H1 (cell line): ENCODE data around the gene FRMD4A. TPM values are rescaled to one million over a fixed set of nuclear protein-coding genes. Genes with fewer than 3 reads are reported as not detected.

ENCODE experiments used
- CTCF ChIA-PET: fragments of 300-600 bp; sonication (Branson Sonifier 250); formaldehyde crosslinking; loops from one replicate; lab custom pipeline; 2021; ENCODE audit not compliant: partially characterized antibody; lab: Charles Lee
- POLR2A ChIA-PET: fragments of 300-600 bp; sonication (Branson Sonifier 250); formaldehyde crosslinking; loops from one replicate; lab custom pipeline; 2021; ENCODE audit warnings: inconsistent platforms; ENCODE audit not compliant: partially characterized antibody; lab: Charles Lee
- DNase-seq, 2 experiments: peaks; one replicate each; pipeline versions ENCODE4 v3.0.0 to v3.0.0-alpha.2; 2010 to 2022; ENCODE audit warnings: low spot score in 2 of 2, low read depth in 1 of 2, mixed read lengths in 1 of 2
- FAIRE-seq: peaks from 2 replicates; lab custom pipeline; 2011; peaks lifted over from hg19 to GRCh38; lab: Jason Lieb, UNC
- H2AFZ ChIP-seq: 2 replicates; pipeline ENCODE4 v1.8.1; 2012; ENCODE audit warnings: low read length, inconsistent platforms
- H2AK5ac ChIP-seq: 2 replicates; pipeline ENCODE4 v1.6.1; 2013; ENCODE audit warnings: low read depth, low read length
- H2BK120ac ChIP-seq: replicated peaks from 2 replicates; pipeline ENCODE3; 2013; ENCODE audit warnings: low read depth, low read length, inconsistent platforms
- H2BK12ac ChIP-seq: 2 replicates; pipeline ENCODE4 v1.6.1; 2013; ENCODE audit warnings: low read depth, low read length
- H2BK15ac ChIP-seq: 2 replicates; pipeline ENCODE4 v1.6.1; 2013; ENCODE audit warnings: low read length
- H2BK20ac ChIP-seq: 2 replicates; pipeline ENCODE4 v1.6.1; 2013; ENCODE audit warnings: low read length
- H2BK5ac ChIP-seq: 2 replicates; pipeline ENCODE4 v1.6.1; 2013; ENCODE audit warnings: low read depth, low read length
- H3K14ac ChIP-seq: 2 replicates; pipeline ENCODE4 v1.6.1; 2013; ENCODE audit warnings: inconsistent platforms; ENCODE audit not compliant: insufficient read length
- H3K18ac ChIP-seq: 2 replicates; pipeline ENCODE4 v1.6.1; 2013; ENCODE audit warnings: low read length; ENCODE audit errors: extremely low read depth
- H3K23ac ChIP-seq: 2 replicates; pipeline ENCODE4 v1.6.1; 2013; ENCODE audit warnings: inconsistent platforms; ENCODE audit not compliant: insufficient read length
- H3K23me2 ChIP-seq: 2 replicates; pipeline ENCODE4 v1.6.1; 2013; ENCODE audit warnings: low read depth, low read length
- H3K27ac ChIP-seq: 2 replicates; pipeline ENCODE4 v1.6.1; 2011; ENCODE audit warnings: low read depth, low read length, inconsistent platforms
- H3K27me3 ChIP-seq, 4 experiments: replicated peaks in 1 of 4; 1 replicate in 1 of 4; 2 replicates in 3 of 4; pipeline versions ENCODE4 v1.6.1 to v1.8.1; 2011 to 2013; ENCODE audit warnings: low read length in 3 of 4, mild to moderate bottlenecking in 3 of 4, inconsistent platforms in 2 of 4, mixed read lengths in 2 of 4, moderate library complexity in 1 of 4; ENCODE audit not compliant: control insufficient read depth in 3 of 4, insufficient read depth in 3 of 4; ENCODE audit errors: extremely low read depth in 1 of 4
- H3K36me3 ChIP-seq, 4 experiments: 2 replicates each; pipeline versions ENCODE4 v1.6.1 to v1.8.1; 2011 to 2013; ENCODE audit warnings: mild to moderate bottlenecking in 4 of 4, low read length in 3 of 4, moderate library complexity in 2 of 4, control low read depth in 1 of 4, inconsistent platforms in 1 of 4; ENCODE audit not compliant: insufficient read depth in 4 of 4, control insufficient read depth in 2 of 4
- H3K4ac ChIP-seq: replicated peaks from 2 replicates; pipeline ENCODE3; 2013; ENCODE audit warnings: low read length, low read depth, mixed read lengths, inconsistent platforms; ENCODE audit not compliant: insufficient read length
- H3K4me1 ChIP-seq, 4 experiments: replicated peaks in 1 of 4; 1 replicate in 1 of 4; 2 replicates in 3 of 4; pipeline versions ENCODE4 v1.6.1 to v1.8.1; 2011 to 2013; ENCODE audit warnings: low read length in 3 of 4, inconsistent platforms in 2 of 4, mixed read lengths in 1 of 4; ENCODE audit not compliant: insufficient read depth in 4 of 4, control insufficient read depth in 3 of 4
- H3K4me2 ChIP-seq, 2 experiments: 2 replicates each; pipeline versions ENCODE4 v1.6.1 to v1.8.1; 2011 to 2013; ENCODE audit warnings: low read depth in 2 of 2, low read length in 2 of 2, control low read depth in 1 of 2, inconsistent platforms in 1 of 2, mild to moderate bottlenecking in 1 of 2; ENCODE audit not compliant: insufficient read depth in 1 of 2
- H3K4me3 ChIP-seq, 4 experiments: fragments of 200-600, 300-600 bp in 1 of 4; sonication (generic), shearing (Covaris generic), sonication (Bioruptor Twin) in 1 of 4; 2 replicates each; pipeline versions ENCODE4 v1.5.1 to v1.8.1; 2011 to 2016; ENCODE audit warnings: low read length in 4 of 4, low read depth in 3 of 4, control low read depth in 2 of 4, inconsistent platforms in 2 of 4, mild to moderate bottlenecking in 2 of 4, mixed read lengths in 1 of 4, moderate library complexity in 1 of 4; ENCODE audit not compliant: insufficient read depth in 2 of 4; ENCODE audit errors: extremely low read depth in 1 of 4
- H3K56ac ChIP-seq: replicated peaks from 2 replicates; pipeline ENCODE3; 2013; ENCODE audit warnings: low read depth, mild to moderate bottlenecking, mixed read lengths, low read length, inconsistent platforms; ENCODE audit not compliant: insufficient read length
- H3K79me1 ChIP-seq: 2 replicates; pipeline ENCODE4 v1.6.1; 2013; ENCODE audit warnings: low read depth, low read length, control low read depth
- H3K79me2 ChIP-seq, 2 experiments: 2 replicates each; pipeline versions ENCODE4 v1.6.1 to v1.8.1; 2012 to 2013; ENCODE audit warnings: low read length in 2 of 2, mild to moderate bottlenecking in 2 of 2, inconsistent platforms in 1 of 2; ENCODE audit not compliant: insufficient read depth in 2 of 2, control insufficient read depth in 1 of 2
- H3K9ac ChIP-seq, 4 experiments: replicated peaks in 1 of 4; 1 replicate in 1 of 4; 2 replicates in 3 of 4; pipeline versions ENCODE4 v1.6.1 to v1.8.1; 2011 to 2013; ENCODE audit warnings: low read depth in 3 of 4, low read length in 3 of 4, control low read depth in 2 of 4, mild to moderate bottlenecking in 2 of 4, moderate library complexity in 2 of 4, inconsistent platforms in 1 of 4; ENCODE audit errors: extremely low read depth in 1 of 4
- H3K9me3 ChIP-seq, 2 experiments: 2 replicates each; pipeline versions ENCODE4 v1.6.1 to v1.8.1; 2012 to 2013; ENCODE audit warnings: mild to moderate bottlenecking in 2 of 2, moderate library complexity in 2 of 2, control low read depth in 1 of 2, inconsistent platforms in 1 of 2, low read depth in 1 of 2, low read length in 1 of 2, mixed read lengths in 1 of 2; ENCODE audit not compliant: insufficient read depth in 2 of 2
- H4K20me1 ChIP-seq, 2 experiments: replicated peaks in 1 of 2; 2 replicates each; pipeline versions ENCODE3 to v1.8.1; 2011 to 2013; ENCODE audit warnings: inconsistent platforms in 2 of 2, low read length in 2 of 2, mild to moderate bottlenecking in 1 of 2; ENCODE audit not compliant: insufficient read depth in 2 of 2, control insufficient read depth in 1 of 2
- H4K5ac ChIP-seq: 2 replicates; pipeline ENCODE4 v1.6.1; 2013; ENCODE audit warnings: low read length, low read depth, mixed read lengths, inconsistent platforms; ENCODE audit not compliant: insufficient read length
- H4K8ac ChIP-seq: 2 replicates; pipeline ENCODE4 v1.8.0; 2013; ENCODE audit warnings: mild to moderate bottlenecking, moderate library complexity, low read length, inconsistent platforms; ENCODE audit not compliant: insufficient read depth; ENCODE audit errors: extremely low read depth
- H4K91ac ChIP-seq: replicated peaks from 2 replicates; pipeline ENCODE3; 2013; ENCODE audit warnings: low read length, mixed read lengths, inconsistent platforms; ENCODE audit not compliant: insufficient read length
- BCL11A ChIP-seq, 2 experiments: IDR thresholded peaks; one replicate each; pipeline ENCODE4 v1.6.1; 2011; ENCODE audit warnings: low read depth in 2 of 2, low read length in 2 of 2, mild to moderate bottlenecking in 2 of 2
- SAP30 ChIP-seq: fragments of 300-600 bp; sonication (generic); IDR thresholded peaks from 2 replicates; pipeline ENCODE4 v1.7.1; 2012; ENCODE audit warnings: low read length, moderate library complexity, mild to moderate bottlenecking, inconsistent platforms; ENCODE audit not compliant: insufficient read depth, insufficient replicate concordance
- WGBS, 2 experiments: shearing (Covaris generic) in 1 of 2; methylation state at CpG; one replicate each; pipeline versions ENCODE4 v1.1.6 to v1.1.7; 2013 to 2015; ENCODE audit warnings: low lambda C conversion rate in 2 of 2, mixed read lengths in 2 of 2, inconsistent platforms in 1 of 2, low coverage in 1 of 2, missing lambda C conversion rate in 1 of 2; ENCODE audit not compliant: insufficient replicate concordance in 2 of 2, insufficient coverage in 1 of 2, insufficient read length in 1 of 2; ENCODE audit errors: extremely low coverage in 1 of 2, missing lambda C conversion rate in 1 of 2; 5-methylcytosine and 5-hydroxymethylcytosine counted together
- polyA plus RNA-seq, 7 experiments: library from polyadenylated mRNA; depleted of rRNA in 3 of 7; stranded (reverse) in 5 of 7; unstranded in 2 of 7; fragments of >200 nt in 5 of 7; fragments of 200-250 nt in 2 of 7; gene quantifications; 1 replicate in 5 of 7; 2 replicates in 1 of 7; 4 replicates in 1 of 7; pipeline versions ENCODE4 v1.2.1 to v1.2.3, GENCODE V29; 2011 to 2013; ENCODE audit warnings: missing spikeins in 2 of 7, mixed read lengths in 2 of 7
- total RNA-seq: library from RNA; stranded (reverse); fragmentation: NEBNext Ultra II Directional; extraction: Animal tissue kit (Norgen Biotek cat#: 25700); gene quantifications from 2 replicates; pipeline ENCODE4 v1.2.1, GENCODE V29; 2021

The FRMD4A gene
- total and polyA plus RNA-seq, 2 of the 8 experiments (the other 6 are each of a cell fraction or from before 2014, with no cell fraction given), result 38.6 to 39.6 TPM

- Histone ChIP-seq H4K20me1 (no peaks in the 10 kb centered on the region), H3K36me3 (no peaks in the 10 kb centered on the region), H3K79me1 (no peaks in the 10 kb centered on the region), H2BK20ac (no peak overlapping the region), H3K18ac (no peak overlapping the region), H2BK12ac (no peak overlapping the region), H3K14ac (no peak overlapping the region), H2AK5ac (no peak overlapping the region), H3K4me1 (peaks cover 0 to 3% (median 0%) of the 10 kb centered on the region in 4 experiments; a peak in 1 of 7 replicates), H3K9me3 (peaks cover 0 to 3% of the 10 kb centered on the region in 2 experiments; a peak in 1 of 4 replicates), H3K23ac (no peak overlapping the region), H3K9ac (no peak overlapping the region), H4K91ac (no peak overlapping the region), H3K27ac (no peak overlapping the region), H3K4ac (no peak overlapping the region), H2BK120ac (no peak overlapping the region), H2AFZ (no peak overlapping the region), H4K8ac (no peak overlapping the region), H4K5ac (no peak overlapping the region), H3K4me2 (no peak overlapping the region), H3K79me2 (no peaks in the 10 kb centered on the region), H3K4me3 (no peak overlapping the region), H2BK15ac (no peak overlapping the region), H3K27me3 (no peaks in the 10 kb centered on the region), H3K56ac (no peak overlapping the region), H2BK5ac (no peak overlapping the region), H3K23me2 (no peaks in the 10 kb centered on the region)
- FAIRE-seq (no peak), DNase-seq (no peak)
- POLR2A ChIA-PET, result interaction anchor here (1.2 to 1.4 kb wide), 4 partner anchors 8 to 111 kb away, joined by 3 to 6 read pairs (median 3); no protein-coding TSS in a partner anchor
- CTCF ChIA-PET, result interaction anchor here (1.2 to 1.4 kb wide), 3 partner anchors 12 to 123 kb away, joined by 3 to 4 read pairs (median 3); no protein-coding TSS in a partner anchor
- TF ChIP-seq SAP30, result no peak
- TF ChIP-seq BCL11A (IDR thresholded peaks at IDR 0.05; ENCODE audit: low read depth in 2 of 2, low read length in 2 of 2), result no peak
- 87% methylated on average over 17 of the region's 17 CpGs; no CpG with 5 or more reads in 1 of the 2 experiments for WGBS, 2 experiments
Observed at GRCh38 chr10:14074062-14074884, 256.5 kb downstream of the FRMD4A start.
